ENCODE data around the gene C6. TPM values are rescaled to one million over a fixed set of nuclear protein-coding genes. Genes with fewer than 3 reads are reported as not detected.

C6 gene
- total RNA-seq, 1 donor from 2014 or later = not detected

- H3K27ac Mint-ChIP-seq (ENCODE audit: unreplicated experiment) = no peak overlapping the region
- DNase-seq (ENCODE audit: low spot score) = no peak
- no peak overlapping the region for H3K4me3 Mint-ChIP-seq (ENCODE audit: unreplicated experiment)
- no peaks in the 10 kb centered on the region for H3K9me3 Mint-ChIP-seq (ENCODE audit: unreplicated experiment)
- no peaks in the 10 kb centered on the region for H3K4me1 Mint-ChIP-seq (ENCODE audit: unreplicated experiment)
- peaks cover 2% of the 10 kb centered on the region for H3K27me3 Mint-ChIP-seq (ENCODE audit: unreplicated experiment)
- no peaks in the 10 kb centered on the region for H3K36me3 Mint-ChIP-seq (ENCODE audit: low read depth, unreplicated experiment)
- no peak for TF ChIP-seq CTCF (IDR thresholded peaks at IDR 0.05; ENCODE audit: unreplicated experiment)
These were observed 10.3 kb downstream of the C6 start for GRCh38 chr5:41203033-41203432.

GRCh38 chr5:41201082-41201772 is 12.1 kb downstream of the C6 start:
- Mint-ChIP-seq H3K27ac (ENCODE audit: unreplicated experiment) (no peak overlapping the region), H3K27me3 (ENCODE audit: unreplicated experiment) (peaks cover 2% of the 10 kb centered on the region), H3K4me3 (ENCODE audit: unreplicated experiment) (no peak overlapping the region), H3K9me3 (ENCODE audit: unreplicated experiment) (no peaks in the 10 kb centered on the region), H3K36me3 (ENCODE audit: low read depth, unreplicated experiment) (no peaks in the 10 kb centered on the region), H3K4me1 (ENCODE audit: unreplicated experiment) (no peaks in the 10 kb centered on the region)
- DNase-seq (ENCODE audit: low spot score) = no peak
- TF ChIP-seq CTCF (IDR thresholded peaks at IDR 0.05; ENCODE audit: unreplicated experiment) = no peak

GRCh38 chr5:41200506-41200905 is 12.8 kb downstream of the C6 start:
- TF ChIP-seq CTCF (IDR thresholded peaks at IDR 0.05; ENCODE audit: unreplicated experiment) = no peak
- DNase-seq (ENCODE audit: low spot score) = no peak
- peaks cover 2% of the 10 kb centered on the region for H3K27me3 Mint-ChIP-seq (ENCODE audit: unreplicated experiment)
- H3K27ac Mint-ChIP-seq (ENCODE audit: unreplicated experiment) = no peak overlapping the region
- no peaks in the 10 kb centered on the region for H3K9me3 Mint-ChIP-seq (ENCODE audit: unreplicated experiment)
- no peak overlapping the region for H3K4me3 Mint-ChIP-seq (ENCODE audit: unreplicated experiment)
- no peaks in the 10 kb centered on the region for H3K36me3 Mint-ChIP-seq (ENCODE audit: low read depth, unreplicated experiment)
- no peaks in the 10 kb centered on the region for H3K4me1 Mint-ChIP-seq (ENCODE audit: unreplicated experiment)

- DNase-seq (ENCODE audit: low spot score) = no peak
- TF ChIP-seq CTCF (IDR thresholded peaks at IDR 0.05; ENCODE audit: unreplicated experiment) = no peak
- Mint-ChIP-seq H3K36me3 (ENCODE audit: low read depth, unreplicated experiment) (no peaks in the 10 kb centered on the region), H3K4me1 (ENCODE audit: unreplicated experiment) (no peaks in the 10 kb centered on the region), H3K27ac (ENCODE audit: unreplicated experiment) (no peak overlapping the region), H3K27me3 (ENCODE audit: unreplicated experiment) (no peaks in the 10 kb centered on the region), H3K9me3 (ENCODE audit: unreplicated experiment) (no peaks in the 10 kb centered on the region), H3K4me3 (ENCODE audit: unreplicated experiment) (no peak overlapping the region)
These were observed 13.7 kb downstream of the C6 start for GRCh38 chr5:41199660-41200059.

GRCh38 chr5:41196197-41196596 is 17.1 kb downstream of the C6 start:
- H3K27me3 Mint-ChIP-seq (ENCODE audit: unreplicated experiment) = no peaks in the 10 kb centered on the region
- H3K4me3 Mint-ChIP-seq (ENCODE audit: unreplicated experiment) = no peak overlapping the region
- H3K9me3 Mint-ChIP-seq (ENCODE audit: unreplicated experiment) = no peaks in the 10 kb centered on the region
- no peak for DNase-seq (ENCODE audit: low spot score)
- no peaks in the 10 kb centered on the region for H3K36me3 Mint-ChIP-seq (ENCODE audit: low read depth, unreplicated experiment)
- no peaks in the 10 kb centered on the region for H3K4me1 Mint-ChIP-seq (ENCODE audit: unreplicated experiment)
- no peak overlapping the region for H3K27ac Mint-ChIP-seq (ENCODE audit: unreplicated experiment)
- no peak for TF ChIP-seq CTCF (IDR thresholded peaks at IDR 0.05; ENCODE audit: unreplicated experiment)

All from endothelial cell (in vitro differentiated cells).